MM.1S (cell line): Measurements from ENCODE around the gene CENPE.
A peak's percentile ranks its signal among the peaks of the same experiment; 100 is the strongest.

Experiments used
- DNase-seq: peaks from one replicate; pipeline ENCODE4 v3.0.0-alpha.2; 2015
- H2AFZ ChIP-seq: fragments of 300-600 bp; sonication (generic); 2 replicates; pipeline ENCODE4 v1.6.0; 2016; ENCODE audit warnings: antibody characterized with exemption, low read length
- H3F3A ChIP-seq: fragments of 300-600 bp; sonication (generic); 2 replicates; pipeline ENCODE4 v1.6.1; 2016; ENCODE audit warnings: mild to moderate bottlenecking, antibody characterized with exemption, low read length, moderate library complexity, mixed read lengths; ENCODE audit not compliant: insufficient read depth
- H3K27ac ChIP-seq: fragments of 300-600 bp; sonication (generic); 2 replicates; pipeline ENCODE4 v1.5.1; 2016; ENCODE audit warnings: mild to moderate bottlenecking, low read length
- H3K27me3 ChIP-seq: fragments of 300-600 bp; sonication (generic); replicated peaks from 2 replicates; pipeline ENCODE4 v1.6.0; 2016; ENCODE audit warnings: low read length; ENCODE audit not compliant: insufficient read depth
- H3K36me3 ChIP-seq: fragments of 300-600 bp; sonication (generic); replicated peaks from 2 replicates; pipeline ENCODE4 v1.6.1; 2016; ENCODE audit warnings: mild to moderate bottlenecking, low read length, mixed read lengths; ENCODE audit not compliant: insufficient read depth
- H3K4me1 ChIP-seq: fragments of 300-600 bp; sonication (generic); 2 replicates; pipeline ENCODE4 v1.6.1; 2016; ENCODE audit warnings: low read length, mixed read lengths
- H3K4me2 ChIP-seq: fragments of 300-600 bp; sonication (generic); 2 replicates; pipeline ENCODE4 v1.6.0; 2016; ENCODE audit warnings: low read depth, low read length
- H3K4me3 ChIP-seq: fragments of 300-600 bp; sonication (generic); 2 replicates; pipeline ENCODE4 v1.5.1; 2016; ENCODE audit warnings: low read length, mixed read lengths
- H3K79me2 ChIP-seq: fragments of 300-600 bp; sonication (generic); 2 replicates; pipeline ENCODE4 v1.6.1; 2016; ENCODE audit warnings: mixed run types, low read length, mixed read lengths
- H3K9ac ChIP-seq: fragments of 300-600 bp; sonication (generic); 2 replicates; pipeline ENCODE4 v1.6.1; 2016; ENCODE audit warnings: low read length, mixed read lengths
- H3K9me2 ChIP-seq: fragments of 300-600 bp; sonication (generic); replicated peaks from 2 replicates; pipeline ENCODE4 v1.6.1; 2016; ENCODE audit warnings: mild to moderate bottlenecking, low read length, mixed read lengths; ENCODE audit not compliant: insufficient read depth
- H3K9me3 ChIP-seq: fragments of 300-600 bp; sonication (generic); replicated peaks from 2 replicates; pipeline ENCODE4 v1.6.1; 2016; ENCODE audit warnings: mild to moderate bottlenecking, low read length, mixed read lengths; ENCODE audit not compliant: insufficient read depth
- H4K20me1 ChIP-seq: fragments of 300-600 bp; sonication (generic); 2 replicates; pipeline ENCODE4 v1.6.1; 2016; ENCODE audit warnings: mild to moderate bottlenecking, low read length, moderate library complexity, mixed read lengths; ENCODE audit not compliant: insufficient read depth
- CTCF ChIP-seq: fragments of 300-600 bp; sonication (generic); IDR thresholded peaks from 2 replicates; pipeline ENCODE4 v1.5.1; 2016; ENCODE audit warnings: antibody characterized with exemption, low read length, mixed read lengths
- EZH2 ChIP-seq: fragments of 300-600 bp; sonication (generic); optimal IDR thresholded peaks from 2 replicates; pipeline ENCODE3; 2017; ENCODE audit warnings: low read depth, mild to moderate bottlenecking, antibody characterized with exemption, low read length, mixed read lengths
- EZH2phosphoT487 ChIP-seq: fragments of 300-600 bp; sonication (generic); IDR thresholded peaks from 2 replicates; pipeline ENCODE4 v1.6.1; 2018; ENCODE audit warnings: antibody characterized with exemption, low read length

Gene CENPE

GRCh38 chr4:103074744-103075434 is 123.3 kb downstream of the CENPE start:
- Histone ChIP-seq H3K4me1 (peaks cover 16% of the 10 kb centered on the region), H3K36me3 (no peaks in the 10 kb centered on the region), H3K9ac (peak overlapping the region; percentile 96), H3K27me3 (no peaks in the 10 kb centered on the region), H3K9me2 (no peaks in the 10 kb centered on the region), H3K79me2 (peaks cover 57% of the 10 kb centered on the region), H3K4me3 (peak overlapping the region; percentile 97), H3K4me2 (peak overlapping the region; percentile 87), H2AFZ (no peak overlapping the region), H4K20me1 (no peaks in the 10 kb centered on the region), H3K9me3 (no peaks in the 10 kb centered on the region), H3F3A (peaks cover 26% of the 10 kb centered on the region), H3K27ac (peak overlapping the region; percentile 91; the same call in 1 of the 2 replicates)
- DNase-seq = no peak
- TF ChIP-seq EZH2 (no peak), CTCF (no peak), EZH2phosphoT487 (no peak)

GRCh38 chr4:103073792-103074438 is 124.2 kb downstream of the CENPE start:
- Histone ChIP-seq H3K4me3 (0 out of 2 replicates have a peak overlapping the region, but pooled peaks have one; percentile 97), H3K9me3 (no peaks in the 10 kb centered on the region), H4K20me1 (no peaks in the 10 kb centered on the region), H3K27me3 (no peaks in the 10 kb centered on the region), H3K79me2 (peaks cover 67% of the 10 kb centered on the region), H3K9ac (no peak overlapping the region), H3K4me2 (peak overlapping the region; percentile 87), H3K9me2 (no peaks in the 10 kb centered on the region), H3K27ac (peak overlapping the region; percentile 91; the same call in 1 of the 2 replicates), H3K36me3 (no peaks in the 10 kb centered on the region), H3K4me1 (peaks cover 16% of the 10 kb centered on the region), H2AFZ (no peak overlapping the region), H3F3A (peaks cover 26% of the 10 kb centered on the region)
- TF ChIP-seq EZH2phosphoT487 (no peak), EZH2 (no peak), CTCF (no peak)
- no peak for DNase-seq

GRCh38 chr4:103067841-103068547 is 130.1 kb downstream of the CENPE start:
- H3F3A ChIP-seq = no peaks in the 10 kb centered on the region
- no peaks in the 10 kb centered on the region; the same call in 1 of the 2 replicates for H4K20me1 ChIP-seq
- H3K36me3 ChIP-seq = 0 out of 2 replicates have a peak, but pooled peaks cover 5% of the 10 kb centered on the region
- H2AFZ ChIP-seq = no peak overlapping the region
- peaks cover 36% of the 10 kb centered on the region for H3K79me2 ChIP-seq
- no peaks in the 10 kb centered on the region for H3K9me2 ChIP-seq
- H3K9me3 ChIP-seq = no peaks in the 10 kb centered on the region
- no peak overlapping the region for H3K4me2 ChIP-seq
- no peak overlapping the region for H3K9ac ChIP-seq
- H3K27ac ChIP-seq = no peak overlapping the region
- H3K4me1 ChIP-seq = 0 out of 2 replicates have a peak, but pooled peaks cover 5% of the 10 kb centered on the region
- TF ChIP-seq EZH2phosphoT487 = no peak
- no peak for TF ChIP-seq EZH2
- TF ChIP-seq CTCF = no peak
- DNase-seq = no peak
- no peak overlapping the region for H3K4me3 ChIP-seq
- no peaks in the 10 kb centered on the region for H3K27me3 ChIP-seq
